Ovary (tissue), 3 donors: ENCODE measurements around the gene DMGDH.

Experiments used
- CTCF ChIP-seq, 3 donors: fragments of 450-650 bp in 2 of 3; fragments of 200-600 bp in 1 of 3; IDR thresholded peaks; one replicate each; pipeline versions ENCODE4 v1.5.1 to v1.8.0; 2016 to 2022; ENCODE audit warnings: antibody characterized with exemption in 3 of 3, mild to moderate bottlenecking in 1 of 3
- POLR2A ChIP-seq: fragments of 450-650 bp; IDR thresholded peaks from one replicate; pipeline ENCODE4 v1.6.1; 2017; ENCODE audit warnings: antibody characterized with exemption, mild to moderate bottlenecking, moderate library complexity
- donor health status: DM: no; HTN: no; CAD: no.

DNA sequence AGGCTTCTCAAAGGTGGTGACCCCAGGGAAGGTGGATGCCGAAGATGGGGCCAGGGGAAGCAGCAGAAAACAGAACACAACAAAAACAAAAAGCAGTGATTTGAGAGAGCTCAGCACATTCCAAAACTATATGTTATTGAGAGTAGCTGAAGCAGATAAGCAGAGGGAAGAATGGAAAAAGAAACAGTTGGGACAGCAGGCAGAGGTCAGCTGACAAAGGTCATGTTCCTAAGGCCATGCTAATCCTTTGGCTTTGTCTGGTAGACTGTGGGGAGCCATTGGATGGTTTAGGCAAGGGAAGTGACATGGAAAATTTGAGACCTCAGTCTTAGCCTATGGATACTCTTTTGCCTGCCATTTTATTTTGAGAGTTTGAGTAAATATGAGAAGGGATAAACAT is 14.5 kb downstream of the DMGDH start:
- TF ChIP-seq CTCF (IDR thresholded peaks at IDR 0.05), result no peak
- no peak for TF ChIP-seq POLR2A
